ENCODE data around the gene CBR1.
A peak's percentile ranks its signal among the peaks of the same experiment; 100 is the strongest.

The CBR1 gene

GRCh38 chr21:36069713-36070583 is at the start of gene CBR1:
CBR1 (plus strand) TSS chr21:36070024; CDS start chr21:36070116, 92 bp downstream.
- TF ChIP-seq, protein P1, sequence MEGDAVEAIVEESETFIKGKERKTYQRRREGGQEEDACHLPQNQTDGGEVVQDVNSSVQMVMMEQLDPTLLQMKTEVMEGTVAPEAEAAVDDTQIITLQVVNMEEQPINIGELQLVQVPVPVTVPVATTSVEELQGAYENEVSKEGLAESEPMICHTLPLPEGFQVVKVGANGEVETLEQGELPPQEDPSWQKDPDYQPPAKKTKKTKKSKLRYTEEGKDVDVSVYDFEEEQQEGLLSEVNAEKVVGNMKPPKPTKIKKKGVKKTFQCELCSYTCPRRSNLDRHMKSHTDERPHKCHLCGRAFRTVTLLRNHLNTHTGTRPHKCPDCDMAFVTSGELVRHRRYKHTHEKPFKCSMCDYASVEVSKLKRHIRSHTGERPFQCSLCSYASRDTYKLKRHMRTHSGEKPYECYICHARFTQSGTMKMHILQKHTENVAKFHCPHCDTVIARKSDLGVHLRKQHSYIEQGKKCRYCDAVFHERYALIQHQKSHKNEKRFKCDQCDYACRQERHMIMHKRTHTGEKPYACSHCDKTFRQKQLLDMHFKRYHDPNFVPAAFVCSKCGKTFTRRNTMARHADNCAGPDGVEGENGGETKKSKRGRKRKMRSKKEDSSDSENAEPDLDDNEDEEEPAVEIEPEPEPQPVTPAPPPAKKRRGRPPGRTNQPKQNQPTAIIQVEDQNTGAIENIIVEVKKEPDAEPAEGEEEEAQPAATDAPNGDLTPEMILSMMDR (IDR thresholded peaks at IDR 0.05; ENCODE audit: low read depth, low read length, missing control alignments) = no peak
- DNase-seq (ENCODE audit: extremely low read depth, low read depth) = peak; percentile 81
- H3K4me3 ChIP-seq (replicated peaks; ENCODE audit: low read depth, low read length) = peak within 1 kb of the TSS; percentile 79

DNA sequence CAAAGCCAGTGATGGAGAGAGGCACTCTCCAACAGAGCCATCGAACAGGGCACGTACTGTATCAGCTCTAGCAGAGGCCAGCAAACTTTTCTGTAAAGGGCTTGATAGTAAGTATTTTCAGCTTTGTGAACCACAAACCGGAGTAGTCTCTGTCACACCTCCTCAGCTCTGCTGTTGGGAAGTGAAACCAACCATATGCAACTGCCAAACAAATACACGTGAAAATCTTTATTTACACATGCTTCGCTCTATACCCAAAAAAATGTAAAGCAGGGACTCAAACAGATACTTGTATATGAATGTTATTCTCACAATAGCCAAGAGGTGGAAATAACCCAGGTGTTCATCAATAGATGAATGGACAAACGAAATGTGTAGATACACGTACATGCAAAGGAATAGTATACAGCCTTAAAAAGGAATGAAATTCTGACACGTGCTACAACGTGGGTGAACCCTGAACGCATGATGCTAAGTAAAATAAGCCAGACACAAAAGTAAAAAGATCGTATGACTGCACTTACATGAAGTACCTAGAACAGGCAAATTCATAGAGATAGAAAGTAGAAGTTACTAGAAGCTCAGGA is 48.5 kb upstream of the CBR1 start:
- TF ChIP-seq, protein P1 (IDR thresholded peaks at IDR 0.05; ENCODE audit: low read depth, low read length, missing control alignments) = no peak
- no peak for DNase-seq (ENCODE audit: extremely low read depth, low read depth)
- H3K4me3 ChIP-seq (replicated peaks; ENCODE audit: low read depth, low read length) = no peak overlapping the region

DNA sequence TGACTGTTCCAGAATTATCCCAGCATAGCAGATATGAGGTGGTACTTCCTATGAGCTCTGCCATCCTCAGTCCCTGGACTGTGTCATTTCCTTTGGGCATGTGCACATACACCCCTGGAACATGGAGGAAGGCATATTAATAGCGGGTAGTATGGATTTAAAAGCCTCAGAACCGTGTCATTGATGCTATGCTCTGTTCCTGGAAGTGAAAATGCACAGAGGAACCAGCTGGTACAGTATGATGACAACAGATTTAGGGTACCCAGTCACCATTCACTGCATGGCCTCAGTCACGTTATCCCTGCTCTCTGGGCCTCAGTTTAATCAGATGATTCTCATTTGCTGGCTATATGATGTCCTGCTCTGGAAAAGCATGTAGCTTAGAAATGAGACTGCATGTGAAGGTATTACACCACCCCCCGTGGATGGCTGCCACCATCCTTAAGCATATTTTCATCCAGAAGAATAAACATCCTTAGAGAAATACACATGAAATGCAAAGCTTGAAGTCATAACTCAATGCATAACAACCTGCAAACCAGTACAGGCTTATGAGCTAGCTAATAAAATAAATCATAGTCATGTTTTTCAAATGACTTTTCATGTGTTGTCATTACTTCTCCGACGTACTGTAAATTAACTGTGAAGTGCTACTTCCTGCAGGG is 47.3 kb upstream of the CBR1 start:
- no peak for DNase-seq (ENCODE audit: extremely low read depth, low read depth)
- no peak overlapping the region for H3K4me3 ChIP-seq (replicated peaks; ENCODE audit: low read depth, low read length)
- TF ChIP-seq, protein P1 (IDR thresholded peaks at IDR 0.05; ENCODE audit: low read depth, low read length, missing control alignments) = no peak

GRCh38 chr21:36023092-36023480 is 46.7 kb upstream of the CBR1 start:
- no peak overlapping the region for H3K4me3 ChIP-seq (replicated peaks; ENCODE audit: low read depth, low read length)
- no peak for DNase-seq (ENCODE audit: extremely low read depth, low read depth)
- TF ChIP-seq, protein P1 (IDR thresholded peaks at IDR 0.05; ENCODE audit: low read depth, low read length, missing control alignments) = no peak

DNA sequence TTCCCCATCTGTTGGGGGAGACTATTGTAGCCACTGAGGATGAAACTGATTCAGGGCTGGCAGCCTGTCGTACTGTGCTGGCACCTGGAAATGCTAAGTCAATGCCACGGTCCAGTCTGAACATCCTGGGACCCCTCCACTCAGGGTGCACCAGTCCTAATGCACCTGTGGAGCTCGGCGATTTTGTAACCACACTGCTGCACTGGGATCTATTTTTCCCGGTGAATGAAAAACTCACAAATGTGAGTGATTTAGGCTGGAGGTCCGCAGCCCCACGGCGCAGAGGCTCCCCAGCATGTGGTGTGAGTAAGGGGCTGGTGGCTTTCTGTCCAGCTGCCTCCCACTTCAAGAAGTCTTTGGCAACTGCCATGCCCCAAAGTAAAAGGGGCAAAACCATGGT is 45.0 kb upstream of the CBR1 start:
- H3K4me3 ChIP-seq (replicated peaks; ENCODE audit: low read depth, low read length) = no peak overlapping the region
- TF ChIP-seq, protein P1 (IDR thresholded peaks at IDR 0.05; ENCODE audit: low read depth, low read length, missing control alignments) = no peak
- no peak for DNase-seq (ENCODE audit: extremely low read depth, low read depth)

DNA sequence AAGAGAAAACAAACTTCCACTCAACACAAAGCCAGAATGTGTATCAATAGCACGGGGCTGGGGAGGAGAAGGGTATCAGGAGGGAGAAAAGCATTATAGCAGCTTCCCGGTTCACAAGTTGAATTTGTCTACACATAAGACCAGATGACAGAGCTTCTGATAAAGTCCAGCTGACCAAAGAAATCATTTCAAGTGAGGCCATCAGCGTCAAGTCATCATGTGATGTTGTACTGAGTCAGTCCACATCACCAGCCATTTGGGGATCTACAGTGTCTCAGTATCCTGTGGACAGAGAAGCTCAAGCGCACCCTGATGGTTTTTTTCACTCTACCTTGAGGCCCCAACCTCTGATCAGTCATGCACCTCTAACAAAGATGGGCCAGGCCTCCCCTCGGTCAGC is 42.5 kb upstream of the CBR1 start:
- no peak for DNase-seq (ENCODE audit: extremely low read depth, low read depth)
- no peak overlapping the region for H3K4me3 ChIP-seq (replicated peaks; ENCODE audit: low read depth, low read length)
- TF ChIP-seq, protein P1 (IDR thresholded peaks at IDR 0.05; ENCODE audit: low read depth, low read length, missing control alignments) = no peak
